GM12864 (cell line): ENCODE data around the gene PDE4A.
"Not testable (repeated sequence)": the region's sequence is repeated elsewhere in the genome, so short reads cannot be mapped to it uniquely, and the experiment has no call there.

Source experiments
- DNase-seq: peaks from one replicate; pipeline ENCODE4 v3.0.0-alpha.2; 2011; ENCODE audit warnings: low read depth
- H3K4me3 ChIP-seq: 2 replicates; pipeline ENCODE4 v1.5.1; 2011; ENCODE audit warnings: mild to moderate bottlenecking, low read depth, low read length, control low read depth
- TF ChIP-seq, protein P1 (sequence below): IDR thresholded peaks from 2 replicates; pipeline ENCODE4 v1.5.1; 2011; ENCODE audit warnings: low read depth, mild to moderate bottlenecking, moderate library complexity, low read length, control low read depth, inconsistent platforms; ENCODE audit errors: missing control alignments

Gene PDE4A

DNA sequence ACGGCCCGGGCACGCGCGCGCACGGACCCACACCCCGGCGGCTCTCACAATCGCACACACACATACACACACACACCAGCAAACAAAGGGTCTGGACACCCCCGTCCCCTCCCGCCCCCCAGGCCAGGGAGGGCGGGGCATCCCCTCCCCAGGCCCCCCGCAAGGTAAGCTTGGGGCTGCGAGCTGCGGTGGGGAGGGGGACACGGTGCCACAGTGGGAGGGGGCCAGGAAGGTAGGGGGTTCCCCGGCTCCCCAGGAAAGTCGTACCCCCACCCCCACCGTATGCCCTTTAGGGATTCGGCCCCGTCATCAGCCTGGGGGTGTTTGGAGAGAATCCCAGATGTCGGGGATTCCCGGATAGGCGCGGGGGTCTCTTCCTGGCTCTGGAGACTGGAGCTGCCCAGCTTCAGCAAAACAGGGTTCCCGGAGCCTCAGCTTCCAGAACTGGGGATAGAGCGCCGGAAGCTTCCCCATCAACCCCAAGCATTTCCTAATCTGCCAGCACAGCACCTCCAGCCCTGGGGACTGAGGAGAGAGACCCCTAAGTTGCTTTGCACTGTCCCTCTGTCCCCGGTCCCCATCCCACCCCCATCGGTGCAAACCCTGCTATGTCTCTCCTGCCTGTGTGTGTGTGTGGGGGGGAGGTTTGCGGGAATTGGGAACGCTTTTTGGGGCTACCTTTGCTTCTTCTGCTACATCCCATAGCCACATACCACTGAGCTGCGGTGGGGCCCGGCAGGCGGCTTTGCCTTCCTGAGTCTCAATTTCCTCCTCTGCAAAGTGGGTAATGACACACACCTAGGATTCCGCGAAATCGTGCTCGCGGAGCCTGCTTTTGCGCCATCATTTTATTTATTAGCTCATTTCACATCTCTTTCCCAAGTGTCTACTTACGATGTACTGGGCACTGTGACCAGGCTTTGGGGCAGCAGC is 15.2 kb upstream of the PDE4A start:
- TF ChIP-seq, protein P1, sequence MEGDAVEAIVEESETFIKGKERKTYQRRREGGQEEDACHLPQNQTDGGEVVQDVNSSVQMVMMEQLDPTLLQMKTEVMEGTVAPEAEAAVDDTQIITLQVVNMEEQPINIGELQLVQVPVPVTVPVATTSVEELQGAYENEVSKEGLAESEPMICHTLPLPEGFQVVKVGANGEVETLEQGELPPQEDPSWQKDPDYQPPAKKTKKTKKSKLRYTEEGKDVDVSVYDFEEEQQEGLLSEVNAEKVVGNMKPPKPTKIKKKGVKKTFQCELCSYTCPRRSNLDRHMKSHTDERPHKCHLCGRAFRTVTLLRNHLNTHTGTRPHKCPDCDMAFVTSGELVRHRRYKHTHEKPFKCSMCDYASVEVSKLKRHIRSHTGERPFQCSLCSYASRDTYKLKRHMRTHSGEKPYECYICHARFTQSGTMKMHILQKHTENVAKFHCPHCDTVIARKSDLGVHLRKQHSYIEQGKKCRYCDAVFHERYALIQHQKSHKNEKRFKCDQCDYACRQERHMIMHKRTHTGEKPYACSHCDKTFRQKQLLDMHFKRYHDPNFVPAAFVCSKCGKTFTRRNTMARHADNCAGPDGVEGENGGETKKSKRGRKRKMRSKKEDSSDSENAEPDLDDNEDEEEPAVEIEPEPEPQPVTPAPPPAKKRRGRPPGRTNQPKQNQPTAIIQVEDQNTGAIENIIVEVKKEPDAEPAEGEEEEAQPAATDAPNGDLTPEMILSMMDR = no peak
- DNase-seq = no peak
- H3K4me3 ChIP-seq = peak overlapping the region; percentile 83

DNA sequence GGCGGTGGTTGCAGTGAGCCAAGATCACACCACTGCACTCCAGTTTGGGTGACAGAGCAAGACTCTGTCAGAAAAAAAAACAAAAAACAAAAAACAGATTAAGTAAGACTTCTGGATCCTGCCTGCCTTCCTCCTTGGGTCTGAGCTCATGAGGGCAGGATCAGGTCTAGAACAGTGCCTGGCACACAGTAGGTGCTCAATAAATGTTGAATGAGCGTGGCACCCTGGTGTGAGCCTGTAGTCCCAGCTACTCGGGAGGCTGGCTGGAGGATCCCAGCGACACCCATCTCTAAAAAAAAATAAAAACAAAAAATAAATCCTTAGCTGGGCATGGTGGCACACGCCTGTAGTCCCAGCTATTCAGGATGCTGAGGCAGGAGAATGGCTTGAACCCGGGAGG is 14.1 kb upstream of the PDE4A start:
- TF ChIP-seq, protein P1 = no peak
- no peak overlapping the region for H3K4me3 ChIP-seq
- DNase-seq = no peak

DNA sequence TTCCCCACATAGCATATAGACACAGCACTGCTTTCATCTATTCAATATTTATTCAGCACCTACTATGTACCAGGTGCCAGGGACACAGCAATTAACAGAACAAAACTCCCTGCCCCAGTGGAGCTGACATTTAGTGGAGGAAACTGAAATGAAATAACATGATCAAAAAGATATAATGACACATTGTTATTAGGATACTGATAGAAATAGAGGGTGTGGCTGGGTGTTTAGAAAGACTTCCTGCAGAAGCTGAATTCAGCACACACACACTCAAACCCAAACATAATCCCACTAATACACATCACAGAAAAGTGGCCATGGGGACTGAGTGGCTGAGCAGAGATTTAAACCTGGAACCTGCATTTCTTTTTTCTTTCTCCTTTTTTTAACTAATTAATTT is 13.2 kb upstream of the PDE4A start:
- TF ChIP-seq, protein P1 = no peak
- no peak overlapping the region for H3K4me3 ChIP-seq
- DNase-seq = no peak

DNA sequence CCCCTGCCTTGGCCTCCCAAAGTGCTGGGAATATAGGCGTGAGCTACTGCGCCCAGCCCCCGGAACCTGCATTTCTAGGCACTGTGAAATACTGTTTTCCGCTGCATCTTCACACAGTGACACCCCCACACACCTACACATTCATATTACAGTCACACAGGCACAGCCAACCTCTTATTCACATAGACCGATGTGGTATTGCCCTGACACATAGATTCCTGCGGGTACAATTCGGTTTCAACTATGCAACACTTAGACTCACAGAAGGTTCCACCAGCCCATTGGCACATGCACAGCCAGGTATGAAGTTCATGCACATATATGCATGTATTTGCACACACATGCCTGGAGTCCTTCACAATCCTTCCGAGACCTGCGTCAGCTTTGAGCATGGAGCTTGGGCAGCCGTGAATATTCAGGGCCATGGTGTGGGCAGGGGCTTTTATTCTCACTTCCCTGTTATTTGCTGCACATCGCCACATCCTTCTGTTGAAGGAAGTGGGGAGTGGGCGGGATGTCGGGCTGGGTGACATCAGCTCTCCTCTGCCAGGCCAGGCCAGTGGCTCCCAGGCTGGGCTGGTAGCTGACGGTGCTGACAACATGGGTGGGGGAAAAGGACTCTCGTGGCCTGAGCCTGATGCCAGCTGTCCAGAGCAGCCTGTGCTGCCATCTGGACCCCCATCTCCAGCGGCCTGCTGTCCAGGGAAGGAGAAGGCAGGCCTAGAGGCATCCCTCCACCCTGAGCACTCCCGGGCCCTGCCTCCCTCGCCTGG is 11.6 kb upstream of the PDE4A start:
- TF ChIP-seq, protein P1 = no peak
- no peak overlapping the region for H3K4me3 ChIP-seq
- no peak for DNase-seq

DNA sequence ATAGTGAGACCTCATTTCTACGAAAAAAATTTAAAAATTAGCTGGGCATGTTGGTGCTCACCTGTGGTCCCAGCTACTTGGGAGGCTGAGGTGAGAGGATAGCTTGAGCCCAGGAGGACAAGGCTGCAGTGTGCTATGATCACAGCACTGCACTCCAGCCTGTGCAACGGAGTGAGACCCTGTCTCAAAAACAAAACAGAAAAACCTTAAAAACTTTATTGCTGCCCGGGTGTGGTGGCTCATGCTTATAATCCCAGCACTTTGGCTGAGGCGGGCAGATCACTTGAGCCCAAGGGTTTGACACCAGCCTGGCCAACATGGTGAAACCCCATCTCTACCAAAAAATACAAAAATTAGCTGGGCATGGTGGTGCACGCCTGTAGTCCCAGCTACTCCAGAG is 9.1 kb upstream of the PDE4A start:
- DNase-seq = not testable (repeated sequence)

DNA sequence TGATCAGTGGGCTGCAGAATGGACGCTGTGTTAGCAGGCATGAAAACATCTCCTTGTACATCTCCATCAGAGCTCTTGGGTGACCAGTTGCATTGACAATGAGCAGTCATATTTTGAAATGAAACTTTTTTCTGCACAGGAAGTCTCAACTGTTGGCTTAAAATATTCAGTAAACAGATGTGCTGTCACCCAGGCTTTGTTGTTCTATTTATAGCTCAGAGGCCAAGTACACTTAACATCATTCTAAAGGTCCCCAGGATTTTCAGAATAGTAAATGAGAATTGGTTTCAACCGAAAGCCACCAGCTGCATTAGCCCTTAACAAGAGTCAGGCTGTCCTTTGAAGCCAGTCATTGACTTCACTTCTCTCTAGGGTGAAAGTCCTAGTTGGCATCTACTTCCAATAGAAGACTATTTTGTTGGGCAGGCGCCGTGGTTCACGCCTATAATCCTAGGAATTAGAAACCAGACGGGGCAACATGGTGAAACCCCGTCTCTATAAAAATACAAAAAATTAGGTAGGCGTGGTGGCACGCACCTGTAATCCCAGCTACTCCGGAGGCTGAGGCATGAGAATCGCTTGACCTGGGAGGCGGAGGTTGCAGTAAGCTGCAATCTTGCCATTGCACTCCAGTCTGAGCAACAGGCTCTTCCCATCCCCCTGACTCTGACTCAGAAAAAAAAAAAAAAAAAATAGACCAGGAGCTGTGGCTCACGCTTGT is 7.9 kb upstream of the PDE4A start:
- DNase-seq = peak; percentile 96
- H3K4me3 ChIP-seq = peak overlapping the region; percentile 11; the same call in 1 of the 2 replicates
- TF ChIP-seq, protein P1 = no peak

More for the DNA sequence above, 9.1 kb upstream of the PDE4A start:
- H3K4me3 ChIP-seq = not testable (repeated sequence)

DNA sequence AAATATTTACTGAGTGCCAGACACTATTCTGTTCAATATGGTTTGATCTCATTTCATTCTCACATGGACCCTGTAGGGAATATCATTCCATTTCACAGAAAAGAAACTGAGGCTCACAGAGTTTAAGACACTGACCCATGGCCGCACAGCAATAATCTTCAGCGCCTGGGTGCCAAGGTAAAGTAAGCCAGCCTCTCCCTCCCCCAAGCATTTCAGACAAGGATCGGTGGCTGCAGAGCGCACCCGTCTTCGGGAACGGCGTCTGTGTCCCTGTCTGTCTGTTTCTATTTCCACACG is 4.3 kb upstream of the PDE4A start:
- H3K4me3 ChIP-seq = peak overlapping the region; percentile 58
- TF ChIP-seq, protein P1 = no peak
- DNase-seq = no peak
